LNCaP clone FGC (cell line): ENCODE measurements around the gene STH.

Experiments
- DNase-seq: peaks from one replicate; pipeline ENCODE4 v3.0.0-alpha.2; 2011; ENCODE audit warnings: low read depth
- H3K4me3 ChIP-seq: 2 replicates; pipeline ENCODE4 v1.5.1; 2011; ENCODE audit warnings: mild to moderate bottlenecking, low read depth, low read length, control low read depth
- CTCF ChIP-seq: IDR thresholded peaks from 2 replicates; pipeline ENCODE4 v1.5.1; 2012; ENCODE audit warnings: mild to moderate bottlenecking; ENCODE audit not compliant: control insufficient read depth, insufficient read depth; ENCODE audit errors: extremely low read depth

The STH gene

GRCh38 chr17:45977506-45977824 is 21.6 kb upstream of the STH start:
- DNase-seq = no peak
- no peak overlapping the region for H3K4me3 ChIP-seq
- no peak for TF ChIP-seq CTCF

DNA sequence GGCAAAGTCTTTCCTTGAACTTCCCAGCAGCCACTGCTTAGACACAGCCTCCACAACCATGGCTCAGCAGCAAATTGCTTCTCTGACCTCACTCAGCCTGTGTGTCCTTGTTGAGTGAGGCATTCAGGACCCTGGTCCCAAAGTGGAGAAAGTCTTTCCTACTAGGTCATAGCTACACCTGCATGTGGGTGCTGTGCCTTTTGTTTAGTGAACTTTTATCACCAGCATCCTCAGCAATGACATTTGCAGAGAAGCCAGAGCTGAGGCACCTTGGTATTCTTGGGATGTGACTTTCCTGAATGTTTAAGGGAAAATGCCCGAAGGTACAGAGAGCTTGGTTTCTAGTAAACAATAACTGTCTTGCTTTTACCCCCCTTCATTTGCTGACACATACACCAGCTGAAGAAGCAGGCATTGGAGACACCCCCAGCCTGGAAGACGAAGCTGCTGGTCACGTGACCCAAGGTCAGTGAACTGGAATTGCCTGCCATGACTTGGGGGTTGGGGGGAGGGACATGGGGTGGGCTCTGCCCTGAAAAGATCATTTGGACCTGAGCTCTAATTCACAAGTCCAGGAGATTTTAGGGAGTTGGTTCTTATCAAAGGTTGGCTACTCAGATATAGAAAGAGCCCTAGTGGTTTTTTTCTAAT is 20.9 kb upstream of the STH start:
- H3K4me3 ChIP-seq = no peak overlapping the region
- DNase-seq = no peak
- no peak for TF ChIP-seq CTCF

GRCh38 chr17:45979137-45979536 is 19.9 kb upstream of the STH start:
- no peak overlapping the region for H3K4me3 ChIP-seq
- no peak for DNase-seq
- TF ChIP-seq CTCF = no peak

DNA sequence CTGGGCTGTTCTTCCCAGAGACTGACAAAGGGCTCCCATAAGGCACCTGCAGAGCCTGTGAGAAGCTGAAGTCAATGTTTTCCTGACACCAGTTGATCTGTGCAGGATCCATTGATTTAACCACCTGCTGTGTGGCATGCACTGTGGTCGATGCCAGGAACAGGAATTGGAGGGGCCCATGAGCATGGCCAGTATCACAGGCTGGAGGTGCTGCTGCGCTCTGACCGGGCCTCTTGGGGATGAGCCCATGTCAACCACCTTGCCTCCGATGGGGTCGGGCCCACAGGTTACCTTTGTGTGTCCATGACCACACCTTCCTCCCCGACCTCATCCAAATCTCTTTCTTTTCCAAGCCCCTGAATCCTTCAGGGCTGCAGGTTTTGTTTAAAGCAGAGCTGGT is 18.2 kb upstream of the STH start:
- DNase-seq = no peak
- TF ChIP-seq CTCF = no peak
- no peak overlapping the region for H3K4me3 ChIP-seq

DNA sequence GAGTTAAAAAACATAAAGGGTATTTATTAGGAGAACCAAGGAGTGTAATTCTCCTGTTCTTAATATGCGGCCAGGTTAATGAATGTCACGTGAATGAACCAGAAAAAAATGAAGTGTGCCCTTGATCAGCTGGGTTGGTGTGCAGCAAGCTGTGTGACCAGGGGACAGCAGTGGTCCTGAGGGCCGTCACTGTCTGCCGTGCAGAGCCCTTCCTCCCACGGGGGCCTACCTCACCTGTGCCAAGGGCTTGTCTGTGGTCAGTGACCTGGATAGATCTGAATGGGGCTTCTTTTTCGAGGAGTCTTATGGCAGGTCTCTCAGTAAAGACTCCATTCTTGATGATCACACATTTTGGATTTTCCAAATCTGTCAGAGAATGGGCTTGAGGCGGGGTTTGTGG is 17.7 kb upstream of the STH start:
- H3K4me3 ChIP-seq = no peak overlapping the region
- TF ChIP-seq CTCF = no peak
- no peak for DNase-seq

DNA sequence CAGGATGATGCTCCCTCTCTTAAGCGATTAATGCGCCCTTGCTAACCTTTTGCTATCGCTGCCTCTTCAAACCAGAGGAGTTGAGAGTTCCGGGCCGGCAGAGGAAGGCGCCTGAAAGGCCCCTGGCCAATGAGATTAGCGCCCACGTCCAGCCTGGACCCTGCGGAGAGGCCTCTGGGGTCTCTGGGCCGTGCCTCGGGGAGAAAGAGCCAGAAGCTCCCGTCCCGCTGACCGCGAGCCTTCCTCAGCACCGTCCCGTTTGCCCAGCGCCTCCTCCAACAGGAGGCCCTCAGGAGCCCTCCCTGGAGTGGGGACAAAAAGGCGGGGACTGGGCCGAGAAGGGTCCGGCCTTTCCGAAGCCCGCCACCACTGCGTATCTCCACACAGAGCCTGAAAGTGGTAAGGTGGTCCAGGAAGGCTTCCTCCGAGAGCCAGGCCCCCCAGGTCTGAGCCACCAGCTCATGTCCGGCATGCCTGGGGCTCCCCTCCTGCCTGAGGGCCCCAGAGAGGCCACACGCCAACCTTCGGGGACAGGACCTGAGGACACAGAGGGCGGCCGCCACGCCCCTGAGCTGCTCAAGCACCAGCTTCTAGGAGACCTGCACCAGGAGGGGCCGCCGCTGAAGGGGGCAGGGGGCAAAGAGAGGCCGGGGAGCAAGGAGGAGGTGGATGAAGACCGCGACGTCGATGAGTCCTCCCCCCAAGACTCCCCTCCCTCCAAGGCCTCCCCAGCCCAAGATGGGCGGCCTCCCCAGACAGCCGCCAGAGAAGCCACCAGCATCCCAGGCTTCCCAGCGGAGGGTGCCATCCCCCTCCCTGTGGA is 16.0 kb upstream of the STH start:
- no peak overlapping the region for H3K4me3 ChIP-seq
- no peak for DNase-seq
- no peak for TF ChIP-seq CTCF

- no peak for TF ChIP-seq CTCF
- DNase-seq = no peak
- no peak overlapping the region for H3K4me3 ChIP-seq
These were observed 15.3 kb upstream of the STH start for GRCh38 chr17:45983614-45984310.
